NCI-H1436 (cell line): ENCODE results near the gene MTHFR.

Source experiments
- DNase-seq: peaks from one replicate; lab custom pipeline; 2025; lab: John Stamatoyannopoulos, UW

The MTHFR gene

DNA sequence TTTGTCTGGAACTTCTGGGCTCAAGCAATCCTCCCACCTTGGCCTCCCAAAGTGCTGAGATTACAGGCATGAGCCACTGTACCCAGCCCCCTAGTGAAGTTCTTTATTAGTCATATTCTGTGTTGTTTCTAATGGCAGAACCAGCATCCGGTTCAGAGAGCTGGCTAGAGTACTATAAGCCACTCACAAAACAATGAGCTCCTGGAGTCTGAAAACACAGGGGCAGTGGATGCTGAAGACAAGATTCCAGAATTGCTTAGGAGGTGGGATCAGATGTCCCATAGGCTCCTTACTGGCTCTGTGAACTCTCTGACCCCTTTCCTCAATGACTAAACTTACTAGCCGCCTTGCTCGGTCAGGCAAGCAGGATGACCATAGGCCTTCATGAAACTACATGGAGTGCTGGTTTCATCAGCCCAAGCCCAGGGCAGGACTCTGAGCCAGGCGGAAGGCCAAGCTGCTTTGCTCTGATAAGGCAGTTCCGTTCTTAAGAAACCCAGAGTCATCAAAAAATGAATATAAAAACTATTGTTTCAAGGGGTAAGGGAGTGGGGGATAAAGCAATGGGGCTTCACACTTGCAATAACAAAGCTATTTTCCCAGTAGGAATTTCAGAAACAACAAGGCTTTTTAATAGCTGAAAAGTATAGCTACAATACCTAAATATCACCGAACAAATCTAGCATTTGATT lies 8.1 kb downstream of the MTHFR start:
- no peak for DNase-seq

GRCh38 chr1:11796036-11796828 lies 9.5 kb downstream of the MTHFR start:
- DNase-seq: no peak

- DNase-seq: no peak
Observed at GRCh38 chr1:11795238-11795890, 10.4 kb downstream of the MTHFR start.

DNA sequence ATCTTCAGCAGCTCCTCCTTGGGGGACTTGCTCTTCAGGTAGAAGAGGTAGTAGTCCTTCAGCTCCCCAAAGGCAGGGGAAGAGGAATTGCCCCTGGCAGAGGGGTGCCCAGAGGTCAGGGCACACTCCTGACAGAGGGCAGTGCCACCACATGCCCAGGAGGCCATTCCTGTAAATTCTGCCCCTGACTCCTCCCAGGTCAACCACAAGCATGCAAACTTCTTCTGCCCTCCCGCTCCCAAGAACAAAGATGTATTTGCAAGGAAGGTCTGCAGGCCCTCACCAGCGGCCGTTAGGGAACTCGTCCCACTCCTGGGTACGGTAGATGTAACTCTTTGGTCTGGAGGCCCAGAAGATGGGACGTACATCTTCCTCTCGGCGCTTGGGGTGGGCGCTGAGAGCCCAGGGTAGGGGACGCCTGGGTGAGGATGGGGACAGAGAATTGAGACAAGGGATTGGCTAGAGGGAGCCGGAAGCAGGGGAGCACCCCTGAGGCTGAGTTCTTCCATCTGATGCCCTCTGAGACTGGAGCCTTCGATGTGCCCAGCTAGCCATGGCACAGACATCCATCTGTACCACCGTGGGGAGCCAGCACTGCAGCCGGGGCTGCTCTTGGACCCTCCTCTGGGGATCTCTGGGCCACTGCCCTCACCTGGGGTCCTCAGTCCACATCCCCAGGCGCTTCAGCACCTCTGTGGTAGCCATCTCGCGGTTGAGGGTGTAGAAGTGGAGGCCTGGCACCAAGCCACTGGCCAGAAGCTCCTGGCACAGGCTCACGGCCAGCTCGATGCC lies 11.1 kb downstream of the MTHFR start:
- DNase-seq: no peak

DNA sequence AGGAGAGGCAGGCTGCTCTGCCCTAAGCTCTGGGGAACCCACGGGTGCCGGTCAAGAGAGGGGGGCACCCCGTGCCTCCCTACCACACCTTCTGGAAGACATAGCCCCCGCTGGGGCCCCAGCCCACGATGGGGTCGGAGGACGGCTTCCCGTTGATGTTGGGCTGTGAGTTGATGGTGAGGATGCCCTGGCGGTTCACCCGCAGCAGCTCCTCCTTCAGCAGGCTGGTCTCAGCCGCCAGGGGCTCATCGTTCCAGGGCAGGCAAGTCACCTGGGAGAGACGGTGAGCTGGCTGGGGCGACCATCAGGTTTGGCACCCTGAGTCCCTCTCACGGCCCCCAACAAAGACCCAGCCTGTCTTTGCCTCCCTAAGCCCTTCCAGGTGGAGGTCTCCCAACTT lies 11.9 kb downstream of the MTHFR start:
- no peak for DNase-seq

DNA sequence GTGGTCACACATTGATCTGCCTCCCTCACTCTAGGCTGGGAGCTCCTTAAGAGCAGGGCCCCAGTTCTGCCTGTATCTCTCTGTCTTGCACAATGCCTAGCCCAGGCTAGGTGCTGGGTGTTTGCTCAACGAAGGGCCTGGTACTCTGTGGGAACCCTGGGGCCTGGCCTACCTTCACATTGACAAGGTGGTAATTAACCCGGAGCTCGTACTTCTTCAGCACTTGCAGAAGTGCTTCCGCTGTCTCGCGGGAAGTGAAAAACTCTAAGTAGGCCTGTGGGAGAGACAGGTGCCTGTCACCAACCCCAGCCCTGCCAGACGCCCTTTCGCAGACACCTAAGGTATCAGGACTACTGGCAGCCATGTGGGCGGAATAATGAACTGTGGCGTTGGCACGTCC lies 13.7 kb downstream of the MTHFR start:
- no peak for DNase-seq

DNA sequence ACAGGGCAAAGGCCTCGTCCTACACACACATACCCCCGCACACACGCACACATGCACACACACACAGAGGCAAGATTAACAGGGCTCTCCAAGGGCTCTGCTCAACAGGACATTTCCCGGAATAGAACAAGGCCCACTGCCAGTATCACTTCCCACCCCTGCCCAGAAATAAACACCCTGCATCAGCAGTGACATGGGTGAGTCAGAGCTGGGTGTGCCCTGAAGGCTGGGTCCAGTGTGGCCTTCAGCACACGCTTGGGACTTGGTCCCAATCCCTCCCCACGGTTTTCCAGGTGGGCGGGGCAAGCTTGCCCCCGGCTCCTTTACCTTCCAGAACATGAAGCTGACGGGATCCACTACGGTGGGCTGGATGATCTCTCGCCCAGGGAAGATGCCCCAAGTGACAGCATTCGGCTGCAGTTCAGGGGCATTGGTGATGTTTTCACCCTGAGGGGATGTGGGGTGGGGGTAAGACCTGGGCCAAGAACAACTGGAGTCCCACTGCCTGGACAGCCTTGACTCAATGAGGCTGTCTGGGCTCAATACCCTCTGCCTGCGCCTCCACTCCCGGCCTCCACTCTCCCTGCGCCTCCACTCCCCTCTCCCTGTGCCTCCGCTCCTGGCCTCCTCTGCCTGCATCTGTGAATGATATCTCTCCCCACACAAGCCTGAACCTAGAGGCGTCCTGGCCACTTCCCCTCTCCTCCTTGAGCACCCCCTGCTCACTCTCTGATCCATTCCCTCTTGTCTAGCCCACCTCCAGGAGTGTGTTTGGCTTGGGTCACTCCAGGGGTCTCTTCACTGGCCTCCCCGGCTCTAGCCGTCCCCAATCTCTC lies 14.7 kb downstream of the MTHFR start:
- DNase-seq: no peak

DNA sequence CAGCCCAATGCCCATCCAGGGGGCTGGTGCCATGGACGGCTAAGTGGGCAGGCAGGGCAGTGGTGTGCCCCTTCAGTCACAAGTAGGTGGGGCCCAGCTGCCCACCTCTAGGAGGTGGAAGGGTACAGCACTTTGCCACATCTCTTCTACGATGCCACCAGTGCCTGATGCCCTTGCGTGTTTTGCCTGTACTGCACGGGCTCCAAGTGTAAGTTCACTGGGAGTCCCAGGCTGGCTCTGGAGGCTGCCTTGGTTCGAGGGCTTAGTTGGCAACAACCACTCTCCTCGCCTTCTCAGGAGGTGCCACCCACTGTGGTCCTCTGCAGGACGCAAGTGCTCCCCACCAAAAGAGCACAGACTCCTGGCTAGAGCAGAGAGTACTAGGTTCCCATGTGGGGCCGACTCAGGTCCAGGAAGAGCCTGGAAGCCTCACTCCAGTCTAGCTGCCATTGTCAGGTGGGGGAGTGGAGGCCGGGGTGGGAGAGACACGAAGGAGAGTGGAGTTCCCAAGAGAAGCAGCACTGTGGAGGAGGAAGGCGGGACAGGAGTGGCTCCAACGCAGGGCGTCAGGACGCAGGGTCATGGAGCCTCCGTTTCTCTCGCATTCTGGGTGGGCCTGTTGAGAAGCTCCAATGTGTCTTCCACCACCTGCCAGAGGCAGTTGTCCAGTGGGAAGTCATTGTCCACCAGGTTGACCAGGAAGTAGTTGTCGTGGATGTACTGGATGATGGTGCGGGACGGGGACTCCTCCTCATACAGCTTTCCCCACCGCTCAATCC lies 15.5 kb downstream of the MTHFR start:
- DNase-seq: no peak

GRCh38 chr1:11789126-11790067 lies 16.4 kb downstream of the MTHFR start:
- no peak for DNase-seq

- no peak for DNase-seq
Observed at GRCh38 chr1:11788549-11789053, 17.2 kb downstream of the MTHFR start.

DNA sequence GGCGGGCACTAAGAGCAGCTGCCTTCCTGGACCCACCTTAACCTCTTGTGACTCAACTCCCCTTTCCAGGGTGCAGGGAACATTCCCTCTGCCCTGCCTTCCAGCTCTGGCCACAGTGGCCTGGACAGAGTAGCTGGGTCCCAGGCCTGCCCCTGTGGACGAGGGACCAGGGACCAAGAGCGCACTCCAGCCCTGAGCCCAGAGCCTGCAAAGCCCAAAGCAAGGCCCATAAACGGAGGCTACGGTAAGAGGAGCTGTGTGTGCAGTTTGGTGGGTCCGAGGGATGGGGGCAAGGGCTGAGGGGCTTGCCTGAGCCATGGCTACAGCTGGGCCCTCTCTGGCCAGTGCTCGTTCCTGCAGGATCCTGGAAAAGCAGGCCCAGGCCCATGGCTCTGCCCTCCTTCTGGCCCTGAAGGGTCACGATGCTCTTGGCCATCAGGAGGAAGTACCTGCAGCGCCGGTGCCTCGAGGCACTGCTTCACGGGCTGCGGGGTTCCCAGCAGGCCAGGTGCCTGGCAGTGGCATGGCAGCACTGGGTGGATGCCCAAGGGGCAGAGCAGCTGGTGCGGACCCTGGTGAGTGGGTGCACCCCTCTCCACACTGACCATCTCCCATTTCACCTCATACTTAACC lies 17.8 kb downstream of the MTHFR start:
- DNase-seq: no peak

DNA sequence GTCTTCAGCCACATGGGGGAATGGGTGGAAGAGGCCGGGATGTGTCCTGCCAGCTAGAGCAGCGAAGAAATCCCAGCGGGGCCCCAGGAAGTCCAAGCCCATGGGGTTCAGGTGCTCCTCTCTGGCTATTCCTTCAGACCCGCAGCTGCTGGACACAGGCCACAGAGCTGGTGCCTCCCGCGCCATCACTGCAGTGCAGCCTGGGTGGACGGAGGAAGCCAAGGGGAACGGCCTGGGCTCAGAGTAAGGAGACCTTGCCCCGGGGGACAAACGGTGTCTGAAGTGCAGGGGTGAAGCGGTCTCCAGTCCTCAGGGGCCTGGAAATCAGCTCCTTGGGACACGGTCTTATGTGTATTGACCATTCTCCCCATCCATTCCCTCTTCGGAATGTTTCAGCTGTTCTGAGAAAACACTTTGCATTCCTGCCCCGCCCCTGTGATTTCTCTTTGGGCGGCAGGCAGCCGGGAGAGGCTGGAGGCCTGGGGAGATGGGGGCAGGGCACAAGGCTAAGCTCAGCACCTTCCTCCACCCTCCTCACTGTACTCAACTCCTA lies 18.4 kb downstream of the MTHFR start:
- no peak for DNase-seq

DNA sequence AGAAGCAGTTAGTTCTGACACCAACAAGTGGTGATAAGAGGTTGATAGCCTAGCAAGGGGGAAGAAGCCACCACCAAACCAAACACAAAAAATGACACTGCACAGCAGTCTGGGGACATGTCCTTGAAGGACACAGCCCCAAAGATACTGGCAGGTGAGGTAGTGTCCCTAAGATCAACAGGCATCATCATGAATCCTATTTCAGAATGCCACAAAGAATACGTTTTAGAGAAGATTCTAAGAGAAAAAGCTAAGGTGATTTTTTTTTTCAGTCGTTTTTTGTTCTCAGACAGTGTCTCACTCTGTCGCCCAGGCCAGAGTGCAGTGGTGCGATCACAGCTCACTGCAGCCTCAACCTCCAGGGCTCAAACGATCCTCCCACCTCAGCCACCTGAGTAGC lies 19.6 kb downstream of the MTHFR start:
- DNase-seq: no peak

- no peak for DNase-seq
Observed at GRCh38 chr1:11784993-11785769, 20.6 kb downstream of the MTHFR start.

- no peak for DNase-seq
Observed at GRCh38 chr1:11784256-11784992, 21.3 kb downstream of the MTHFR start.

GRCh38 chr1:11783556-11783955 lies 22.2 kb downstream of the MTHFR start:
- no peak for DNase-seq

GRCh38 chr1:11782127-11782708 lies 23.5 kb downstream of the MTHFR start:
- no peak for DNase-seq
